ENCODE results near the gene TUBB.
"Not testable (repeated sequence)": the region's sequence is repeated elsewhere in the genome, so short reads cannot be mapped to it uniquely, and the experiment has no call there.

The TUBB gene

DNA sequence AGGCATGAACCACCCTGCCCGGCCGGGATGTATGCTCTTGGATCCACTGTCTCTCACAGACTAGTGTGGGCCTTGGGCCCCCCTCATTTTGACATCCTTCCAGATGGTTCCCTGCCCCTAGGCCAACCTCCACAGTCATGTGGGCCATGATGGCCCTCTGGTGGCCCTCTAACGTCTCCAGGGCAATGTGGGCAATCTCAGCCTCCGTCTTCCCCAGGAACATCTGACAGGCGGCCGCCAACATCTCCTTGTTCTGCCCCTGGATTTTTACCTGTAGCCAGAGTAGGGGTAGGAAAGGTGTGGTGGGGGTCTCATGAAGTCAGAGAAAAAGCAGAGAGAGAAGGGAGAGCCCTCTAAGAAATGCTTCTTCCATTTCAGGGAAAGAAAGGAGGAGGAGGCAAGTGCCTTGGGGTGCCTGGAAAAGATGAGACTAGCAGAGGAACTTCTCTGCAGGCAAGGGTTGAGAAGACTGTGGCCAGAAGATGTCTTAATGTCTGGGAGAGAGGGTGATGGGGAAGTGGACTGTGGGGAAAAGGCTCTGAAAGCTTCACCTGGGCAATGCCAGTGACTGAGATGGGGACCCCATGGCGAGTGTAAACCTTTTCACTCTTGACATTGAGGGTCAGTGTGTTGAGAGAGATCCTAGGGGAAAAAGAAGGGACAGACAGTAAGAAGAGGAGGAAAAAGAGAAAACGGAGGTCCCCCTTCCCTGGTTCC, 21.1 kb downstream of the TUBB start:
- no peak for DNase-seq (ENCODE audit: low read depth)

DNA sequence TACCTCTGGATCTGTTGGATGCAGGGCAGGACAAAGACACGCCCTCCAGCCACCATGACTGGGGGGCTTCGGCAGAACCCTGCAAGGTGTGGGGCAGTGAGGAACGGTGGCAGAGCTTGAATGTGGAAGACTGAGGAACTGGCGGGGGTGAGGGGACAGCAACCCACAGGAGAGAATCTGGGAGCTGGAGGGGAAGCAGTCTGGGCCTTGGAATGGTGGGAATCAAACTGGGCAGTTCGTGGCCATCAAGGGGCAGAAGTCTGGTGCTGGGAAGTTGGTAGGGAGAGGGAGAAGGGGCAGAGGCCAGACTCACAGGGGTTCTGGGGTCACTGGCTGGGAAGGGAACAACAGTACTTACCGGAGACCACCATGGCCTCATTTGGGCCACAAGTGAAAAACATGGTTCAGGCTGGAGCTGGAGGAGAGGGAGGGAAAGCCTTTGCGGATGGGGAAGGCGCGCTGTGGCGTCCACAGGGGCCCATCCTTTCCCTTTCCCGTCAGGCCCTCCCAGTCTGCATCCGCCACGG, 21.7 kb downstream of the TUBB start:
- no peak for DNase-seq (ENCODE audit: low read depth)

DNA sequence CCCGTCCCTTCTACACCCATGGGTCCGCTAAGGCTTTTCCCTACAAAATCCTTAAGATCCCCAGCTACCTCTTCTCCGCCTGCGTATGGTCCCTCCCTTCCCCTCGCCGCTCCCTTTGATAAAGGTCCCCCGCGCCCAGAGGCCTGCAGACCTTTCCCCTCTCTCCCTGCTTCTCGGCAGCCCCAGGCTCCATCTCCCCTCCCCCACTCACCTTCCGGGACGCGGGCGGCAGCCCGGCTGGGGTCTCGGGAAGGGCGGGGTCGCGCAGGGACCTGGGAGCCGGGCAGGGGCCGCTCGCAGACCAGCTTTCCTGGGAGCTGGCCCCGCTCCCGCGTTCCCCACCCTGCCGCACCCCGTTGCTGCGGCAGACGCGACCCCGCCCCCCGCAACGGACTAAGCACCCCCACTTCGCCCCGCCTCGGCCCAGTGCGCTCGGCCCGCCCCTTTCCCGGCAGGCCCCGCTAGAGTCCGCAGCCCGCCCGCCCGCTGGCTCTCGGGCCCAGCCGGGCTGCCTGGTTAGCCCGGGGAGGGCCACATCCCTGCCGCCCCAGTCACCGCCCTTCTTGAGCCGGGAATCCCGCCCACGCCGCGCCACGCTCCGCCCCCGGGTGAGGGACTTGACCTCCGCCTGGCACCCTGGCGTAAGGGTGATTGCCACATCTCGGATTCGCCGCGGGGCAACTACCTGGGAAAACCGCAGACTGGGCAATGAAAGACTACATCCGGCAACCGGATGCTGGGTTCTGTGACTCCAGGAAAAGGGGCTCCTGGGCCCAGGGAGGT, 22.4 kb downstream of the TUBB start, which contains the start of gene FLOT1:
Gene FLOT1 (minus strand): TSS at position 372 of the 783 bp plus-strand sequence. CDS start 498 bp downstream, outside the sequence.
- DNase-seq (ENCODE audit: low read depth): peak; percentile 74

DNA sequence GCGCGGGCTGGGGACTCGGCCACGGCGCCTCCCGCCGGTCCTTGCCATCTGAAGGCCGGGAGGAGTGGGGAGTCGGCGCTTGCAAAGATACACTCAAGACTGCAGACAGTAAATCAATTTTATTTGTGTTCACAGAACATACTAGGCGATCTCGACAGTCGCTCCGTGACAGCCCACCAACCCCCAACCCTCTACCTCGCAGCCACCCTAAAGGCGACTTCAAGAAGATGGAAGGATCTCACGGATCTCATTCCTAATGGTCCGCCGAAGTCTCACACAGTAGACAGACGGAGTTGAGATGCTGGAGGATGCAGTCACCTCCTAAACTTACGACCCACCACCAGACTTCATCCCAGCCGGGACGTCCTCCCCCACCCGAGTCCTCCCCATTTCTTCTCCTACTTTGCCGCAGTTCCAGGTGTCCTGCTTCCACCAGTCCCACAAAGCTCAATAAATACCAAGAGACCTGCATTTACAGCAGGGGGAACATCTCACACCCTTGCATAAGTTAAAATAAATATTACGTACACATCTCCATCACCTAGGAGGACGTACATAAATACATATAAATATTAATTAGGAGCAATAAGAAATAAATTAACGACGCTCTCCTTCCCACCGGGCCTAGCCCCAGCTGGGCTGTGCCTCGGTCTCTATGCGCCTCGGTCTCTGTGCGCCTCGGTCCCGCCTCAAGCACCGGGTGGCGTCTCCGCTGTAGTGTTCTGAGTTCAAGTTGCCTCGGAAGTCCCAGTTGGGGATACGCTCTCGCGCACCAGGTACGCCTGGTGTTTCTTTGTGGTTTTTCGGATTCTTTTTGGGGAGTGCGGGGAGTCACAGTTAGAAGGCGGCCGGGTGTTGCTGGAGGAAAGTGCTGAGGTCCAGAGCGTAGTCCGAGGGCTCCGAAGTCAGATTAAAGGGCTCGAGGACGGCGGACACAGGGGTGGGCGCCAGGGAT, 23.2 kb downstream of the TUBB start:
- DNase-seq (ENCODE audit: low read depth): peak; percentile 13

DNA sequence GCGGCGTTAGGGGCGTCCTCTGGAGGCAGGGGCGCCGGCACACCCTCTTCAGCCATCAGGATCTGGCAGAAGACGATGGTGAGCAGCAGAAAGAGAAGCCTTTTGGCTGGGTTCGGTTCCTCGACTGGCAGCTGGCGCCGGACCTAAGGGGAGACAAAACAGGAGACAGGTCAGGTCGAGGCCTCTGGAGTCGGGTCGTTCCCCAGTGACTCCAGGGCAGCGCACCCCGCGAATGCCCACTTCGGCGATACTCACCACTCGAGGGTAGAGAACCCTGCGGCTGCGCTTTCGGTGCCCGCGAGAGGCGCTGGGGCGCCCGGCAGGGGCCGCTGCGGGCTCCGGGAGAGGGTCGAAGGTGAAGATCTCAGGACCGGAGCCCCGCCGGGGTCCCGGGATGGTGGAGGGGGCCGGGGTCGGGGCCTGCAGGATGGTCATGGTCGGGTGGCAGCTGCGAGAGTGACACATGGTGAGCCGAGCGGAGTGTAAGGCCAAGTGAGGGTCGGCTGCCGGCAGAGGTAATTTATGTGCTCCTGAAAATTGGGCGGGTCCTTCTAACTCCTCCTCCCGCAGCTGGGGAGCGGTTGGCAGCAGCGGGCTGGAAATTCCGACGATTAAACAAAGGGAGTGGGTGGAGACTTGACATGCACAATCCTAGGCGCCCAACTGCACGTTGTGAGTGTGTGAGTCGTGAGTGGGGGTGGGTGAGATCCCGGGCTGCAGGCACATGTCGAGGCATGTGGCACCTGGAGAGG, 24.1 kb downstream of the TUBB start, which contains the start of gene IER3:
Gene IER3 (minus strand): TSS at position 494 of the 752 bp plus-strand sequence. CDS start 29 bp downstream, at position 465.
- DNase-seq (ENCODE audit: low read depth): peak; percentile 47

DNA sequence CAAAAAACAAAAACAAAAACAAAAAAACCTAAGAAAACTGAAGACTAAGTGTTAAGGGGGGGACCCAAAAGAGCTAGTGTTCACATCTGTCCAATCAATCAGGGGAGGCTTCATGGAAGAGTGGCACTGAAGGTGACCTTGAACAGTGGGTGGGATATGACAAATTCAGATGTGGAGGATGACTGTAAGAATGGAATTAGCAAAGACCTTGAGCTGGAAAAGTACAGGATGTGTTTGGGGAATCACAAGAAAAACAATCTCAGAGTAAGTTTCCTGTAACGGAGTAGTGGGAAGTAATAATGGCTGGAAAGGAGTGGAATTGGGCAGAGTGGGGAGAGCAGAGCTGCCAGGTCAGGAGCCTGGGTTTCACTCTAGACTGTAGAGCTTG, 27.1 kb downstream of the TUBB start:
- no peak for DNase-seq (ENCODE audit: low read depth)

DNA sequence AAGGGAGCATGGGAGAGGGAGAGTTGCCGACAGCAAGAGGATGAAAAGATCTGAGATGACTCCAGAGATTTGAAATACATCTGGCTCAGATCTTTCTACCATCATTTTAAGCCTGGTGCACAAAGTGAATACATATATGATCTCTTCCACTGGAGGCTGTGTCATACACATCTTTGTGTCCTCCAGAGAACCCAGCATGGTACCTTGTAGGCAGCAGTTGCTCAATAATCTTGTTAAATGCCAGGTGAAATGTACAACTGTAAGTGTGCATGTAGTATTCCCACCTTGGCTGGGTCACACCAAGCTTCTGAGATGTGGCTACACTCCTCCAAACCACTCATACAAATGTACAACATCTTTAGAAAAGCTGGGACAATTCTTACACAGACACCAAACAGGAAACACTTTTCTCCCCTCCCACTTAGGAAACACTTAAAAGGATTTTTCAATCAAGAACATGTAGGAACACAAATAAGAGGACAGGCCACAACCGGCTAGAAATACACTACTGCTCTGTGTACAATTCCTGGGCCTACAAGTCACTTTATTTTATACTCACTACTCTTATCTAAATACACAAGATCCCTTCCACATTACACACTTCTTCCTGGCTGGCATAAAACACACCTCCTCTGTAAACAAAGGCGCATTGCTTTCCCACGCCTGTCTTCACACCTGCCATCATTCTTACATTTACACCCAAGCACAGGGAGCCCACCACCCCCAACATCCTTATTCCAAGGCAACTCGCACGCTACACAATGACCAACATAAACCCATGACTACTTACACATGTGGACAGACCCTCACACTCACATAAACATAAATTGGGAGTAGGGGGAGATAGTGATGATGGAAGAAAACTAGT, 28.0 kb downstream of the TUBB start:
- DNase-seq (ENCODE audit: low read depth): no peak

DNA sequence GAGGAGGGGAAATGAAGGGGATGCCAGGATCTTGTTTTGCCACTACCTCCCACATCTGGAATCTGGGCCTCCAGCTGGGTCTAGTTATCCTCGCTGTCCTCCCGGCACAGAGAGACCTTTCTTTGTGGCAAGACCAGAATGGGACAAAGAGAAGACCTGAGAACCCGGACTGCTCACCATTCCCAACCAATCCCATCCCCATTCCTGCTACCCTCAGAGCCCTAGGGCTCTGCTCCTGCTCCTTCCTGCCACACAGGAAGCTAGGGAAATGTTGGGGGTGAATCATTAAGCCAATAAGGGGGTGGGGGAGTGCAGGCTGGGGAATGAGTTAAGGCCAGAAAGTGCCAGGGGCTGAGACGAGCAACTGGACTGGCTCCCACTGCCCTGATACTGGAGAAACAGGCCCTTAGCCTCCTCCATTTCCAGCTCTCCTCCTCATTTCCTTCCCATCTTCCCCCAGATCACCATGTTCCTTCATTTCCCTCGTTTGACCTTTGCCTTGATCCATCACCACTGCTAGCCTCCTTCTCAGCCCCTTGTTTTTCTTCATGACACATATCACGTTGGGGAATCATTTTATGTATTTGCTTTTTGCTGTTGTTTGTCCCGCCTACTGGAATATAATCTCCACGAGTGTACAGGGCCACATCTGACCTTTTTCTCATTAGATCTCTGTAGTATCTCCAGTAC, 28.8 kb downstream of the TUBB start:
- no peak for DNase-seq (ENCODE audit: low read depth)

DNA sequence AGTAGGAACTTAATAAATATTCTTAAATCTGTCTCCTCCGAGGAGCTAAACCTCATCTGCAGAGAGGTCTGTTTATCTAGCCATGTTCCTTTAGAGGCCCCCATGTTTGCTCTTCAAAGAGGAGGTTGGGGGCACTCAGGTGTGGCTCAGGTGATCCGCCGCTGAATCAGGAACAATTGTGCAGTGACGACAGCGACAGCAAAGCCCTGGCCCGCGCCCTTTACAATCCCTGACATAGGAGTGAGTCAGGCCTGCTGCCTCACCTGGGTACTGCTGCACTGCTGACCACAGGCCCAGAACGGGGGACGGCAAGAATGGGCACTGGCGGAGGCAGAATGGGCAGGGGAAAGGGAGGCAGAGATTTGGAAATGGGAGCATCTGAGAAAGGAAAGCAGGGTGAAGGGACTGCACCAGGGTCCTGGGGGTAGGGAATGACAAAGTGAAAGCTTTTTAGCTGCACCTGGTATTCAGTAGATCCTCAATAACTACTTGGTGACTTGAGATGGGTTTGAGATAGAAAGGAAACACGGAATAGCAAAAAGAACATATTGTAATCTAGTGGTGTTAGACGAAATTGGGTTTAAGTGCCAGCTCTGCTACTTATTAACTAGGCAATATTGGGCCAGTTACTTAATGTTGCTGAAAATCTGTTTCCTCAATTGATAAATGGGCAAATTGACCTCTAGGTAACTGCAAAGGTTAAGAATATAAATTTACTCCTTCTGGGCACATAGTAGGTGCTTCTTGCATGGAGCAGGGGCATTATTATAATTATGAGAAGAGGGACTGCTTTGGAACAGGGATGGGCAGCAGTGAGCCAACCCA, 29.6 kb downstream of the TUBB start:
- DNase-seq (ENCODE audit: low read depth): no peak

DNA sequence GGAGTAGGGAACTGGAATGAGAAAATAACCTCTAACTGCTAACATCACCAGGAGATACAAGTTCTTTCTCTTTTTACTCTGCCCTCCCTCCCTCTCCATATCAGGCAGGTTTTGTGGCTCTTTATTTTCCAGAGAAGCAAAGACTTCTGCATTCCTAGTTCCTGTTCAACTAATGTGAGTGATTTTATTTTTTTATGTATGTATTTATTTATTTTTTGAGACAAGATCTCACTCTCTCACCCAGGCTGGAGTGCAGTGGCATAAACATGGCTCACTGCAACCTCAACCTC, 30.2 kb downstream of the TUBB start:
- no peak for DNase-seq (ENCODE audit: low read depth)

DNA sequence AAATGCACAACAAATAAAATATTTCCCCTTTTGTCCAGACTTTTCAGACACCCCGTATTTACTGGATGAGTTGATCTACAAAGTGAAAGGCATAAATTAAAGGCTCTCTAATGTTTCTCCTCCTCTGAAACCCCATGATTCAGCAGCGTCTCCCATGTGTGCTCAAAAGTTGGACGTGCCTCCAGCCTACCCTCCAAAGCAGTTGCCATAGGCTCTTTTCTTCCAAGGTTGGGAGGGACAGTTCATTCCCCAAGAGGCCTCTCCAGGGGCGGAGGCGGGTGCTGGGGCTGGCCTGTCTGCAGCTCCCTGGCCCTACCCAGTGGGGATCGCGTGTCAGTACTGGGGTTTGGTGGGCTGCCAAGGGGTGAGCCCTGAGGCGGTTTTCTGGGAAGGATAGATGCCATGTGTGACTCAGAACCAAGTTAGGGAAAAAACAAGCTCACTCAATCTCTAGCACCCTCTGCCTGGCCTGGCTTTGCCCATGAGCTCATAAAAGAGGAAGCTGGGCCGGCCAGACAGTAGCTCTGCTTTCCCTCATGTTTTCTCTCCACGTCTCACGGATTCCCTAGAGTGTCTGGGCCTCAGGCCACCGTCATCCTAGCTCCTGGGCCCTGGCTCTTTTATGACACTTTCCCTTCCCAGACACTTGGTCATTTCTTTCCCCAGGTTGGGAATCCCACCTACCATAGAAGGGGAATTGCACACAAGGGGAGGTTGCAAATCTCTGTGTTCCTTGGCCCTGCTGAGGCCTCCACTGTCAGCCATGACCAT, 32.2 kb downstream of the TUBB start:
- DNase-seq (ENCODE audit: low read depth): no peak

DNA sequence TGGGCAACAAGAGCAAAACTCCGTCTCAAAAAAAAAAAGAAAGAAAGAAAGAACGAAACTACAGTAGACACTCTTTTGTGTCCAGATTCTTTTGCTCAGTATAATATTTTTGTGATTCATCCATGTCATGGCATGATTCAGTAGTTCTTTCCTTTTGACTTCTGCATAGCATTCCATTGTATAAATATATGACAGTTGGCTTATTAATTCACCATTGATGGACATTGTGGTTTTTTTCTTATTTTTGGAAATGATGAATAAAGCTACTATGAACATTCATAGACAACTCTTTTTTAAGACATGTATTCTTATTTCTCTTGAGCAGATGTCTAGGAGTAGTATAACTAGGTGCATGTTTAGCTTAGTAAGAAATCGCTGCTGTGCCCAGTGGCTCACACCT, 34.5 kb downstream of the TUBB start:
- DNase-seq (ENCODE audit: low read depth): no peak

DNA sequence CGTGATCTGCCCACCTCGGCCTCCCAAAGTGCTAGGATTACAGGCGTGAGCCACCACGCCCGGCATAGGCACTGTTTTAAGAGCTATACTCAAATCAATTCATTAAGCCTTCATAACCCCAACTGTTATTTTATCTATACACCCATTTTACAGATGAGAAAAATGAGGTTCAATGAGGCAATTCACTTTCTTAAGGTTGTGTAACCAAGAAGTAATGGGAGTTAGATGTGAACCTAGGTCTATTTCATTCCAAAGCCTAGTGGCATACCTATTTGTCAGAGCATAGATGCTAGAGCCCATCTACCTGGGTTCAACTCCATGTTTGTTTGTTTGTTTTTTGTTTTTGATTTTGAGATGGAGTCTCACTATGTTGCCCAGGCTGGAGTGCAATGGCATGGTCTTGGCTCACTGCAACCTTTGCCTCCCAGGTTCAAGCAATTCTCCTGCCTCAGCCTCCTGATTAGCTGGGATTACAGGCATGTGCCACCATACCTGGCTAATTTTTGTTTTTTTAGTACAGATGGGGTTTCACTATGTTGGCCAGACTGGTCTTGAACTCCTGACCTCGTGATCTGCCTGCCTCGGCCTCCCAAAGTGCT, 36.4 kb downstream of the TUBB start:
- DNase-seq (ENCODE audit: low read depth): not testable (repeated sequence)

DNA sequence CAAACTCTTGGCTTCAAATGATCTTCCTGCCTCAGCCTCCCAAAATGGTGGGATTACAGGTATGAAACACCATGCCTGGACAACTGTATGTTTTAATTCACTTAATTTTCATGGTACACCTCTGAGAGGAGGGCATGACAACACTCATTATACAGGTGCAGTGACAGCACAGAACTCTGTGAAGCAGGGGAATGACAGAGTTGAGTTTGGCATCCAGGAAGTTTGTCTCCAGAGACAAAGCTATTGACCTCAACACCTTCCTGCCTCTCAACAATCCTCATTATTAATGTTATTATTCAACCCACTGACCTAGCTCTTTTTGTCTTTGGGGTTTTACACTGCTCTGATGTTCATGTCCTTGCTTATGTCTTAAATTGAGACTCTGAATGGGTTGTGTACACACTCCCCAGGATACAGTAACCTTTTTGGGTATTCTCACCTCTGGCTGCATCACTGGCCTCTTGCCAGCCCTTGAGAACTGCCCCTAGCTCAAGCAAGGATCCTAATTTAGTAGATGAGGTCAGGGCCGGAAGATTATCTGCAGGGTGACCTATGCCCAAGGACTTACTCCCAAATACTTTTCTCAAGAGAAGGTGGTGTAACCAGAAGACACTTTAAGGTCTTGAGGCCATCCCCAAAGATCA, 37.2 kb downstream of the TUBB start:
- no peak for DNase-seq (ENCODE audit: low read depth)

DNA sequence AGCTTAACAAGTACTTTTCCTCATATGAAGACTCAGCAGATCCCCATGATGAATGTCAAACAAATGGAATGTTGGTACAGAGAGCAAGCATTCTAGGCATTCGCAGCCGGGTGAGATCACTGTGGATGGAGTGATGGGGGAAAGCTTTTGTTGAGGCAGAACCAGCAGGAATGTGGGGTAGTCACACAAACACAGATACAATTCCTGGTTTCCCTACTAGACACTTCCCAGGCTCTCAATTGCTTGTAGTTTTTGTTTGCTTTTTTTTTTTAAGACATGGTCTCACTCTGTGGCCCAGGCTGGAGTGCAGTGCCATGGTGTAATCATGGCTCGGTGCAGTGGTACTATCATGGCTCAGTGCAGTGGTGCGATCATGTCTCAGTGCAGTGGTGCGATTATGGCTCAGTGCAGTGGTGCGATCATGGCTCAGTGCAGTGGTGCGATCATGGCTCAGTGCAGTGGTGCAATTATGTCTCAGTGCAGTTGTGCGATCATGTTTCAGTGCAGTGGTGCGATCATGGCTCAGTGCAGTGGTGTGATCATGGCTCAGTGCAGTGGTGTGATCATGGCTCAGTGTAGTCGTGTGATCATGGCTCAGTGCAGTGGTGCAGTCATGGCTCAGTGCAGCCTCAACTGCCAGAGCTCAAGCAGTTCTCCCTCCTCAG, 39.6 kb downstream of the TUBB start:
- DNase-seq (ENCODE audit: low read depth): no peak

DNA sequence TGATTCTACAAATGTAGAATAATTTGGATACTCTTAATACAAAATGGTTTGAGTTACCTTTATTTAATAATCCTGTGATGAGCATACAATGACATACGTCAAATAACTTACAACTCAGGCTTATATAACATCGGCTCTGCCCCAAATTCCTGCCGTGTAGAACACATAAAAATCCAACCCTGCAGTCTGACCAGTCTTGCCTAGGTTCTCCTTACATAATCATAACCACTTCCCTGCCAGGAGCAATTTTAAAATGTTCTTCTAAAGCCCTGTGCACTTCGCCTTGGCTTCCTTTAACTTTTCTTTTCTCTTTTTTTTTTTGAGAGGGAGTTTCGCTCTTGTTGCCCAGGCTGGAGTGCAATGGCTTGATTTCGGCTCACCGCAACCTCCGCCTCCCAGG, 40.4 kb downstream of the TUBB start:
- no peak for DNase-seq (ENCODE audit: low read depth)

Measured in activated T-helper 1 cell treated with Interleukin-2 at 50 U/mL for 16 hours (primary cell).